NCI-H1436 treated with DMSO at 0.1 percent for 48 hours (cell line): ENCODE results near the gene CCDC134.

Source experiments
- DNase-seq: peaks from one replicate; lab custom pipeline; 2025; lab: John Stamatoyannopoulos, UW

CCDC134 gene

DNA sequence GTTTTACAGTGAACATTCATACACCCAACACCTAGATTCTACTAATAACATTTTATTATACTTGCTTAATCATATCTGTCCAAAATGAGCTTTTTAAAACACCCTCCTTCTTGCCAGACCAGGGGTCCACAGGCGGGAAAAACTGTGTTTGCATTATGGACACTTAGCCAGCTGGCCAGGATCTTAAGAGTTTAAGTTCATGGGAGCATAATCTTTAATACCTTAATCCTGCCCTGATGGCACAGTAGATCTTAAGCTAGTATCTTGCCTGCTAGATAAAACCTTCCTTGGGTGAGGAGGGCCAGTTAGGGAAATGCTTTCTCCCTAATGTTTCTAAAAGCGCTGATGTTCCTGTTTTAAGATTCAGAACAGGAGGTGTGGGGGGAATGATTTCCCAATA lies 13.1 kb upstream of the CCDC134 start:
- no peak for DNase-seq

DNA sequence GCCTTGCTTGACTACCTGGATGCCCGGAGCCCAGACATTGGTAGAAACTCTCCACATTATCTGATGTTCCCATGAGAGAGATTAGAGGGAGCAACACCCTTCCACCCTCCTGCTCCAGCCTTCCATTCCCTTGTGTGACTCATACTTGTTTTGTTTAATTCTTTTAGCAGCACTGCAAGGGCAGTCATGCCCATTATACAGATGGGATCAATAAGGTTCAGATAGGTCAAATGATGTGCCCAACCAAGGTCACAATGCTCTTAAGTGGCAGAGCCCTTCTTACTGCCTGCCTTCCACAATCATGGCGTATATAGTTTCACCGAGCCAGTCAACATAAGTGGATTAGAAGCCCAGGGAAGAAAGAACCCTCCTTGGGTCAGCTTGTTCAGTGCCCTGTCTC lies 6.6 kb upstream of the CCDC134 start:
- no peak for DNase-seq

DNA sequence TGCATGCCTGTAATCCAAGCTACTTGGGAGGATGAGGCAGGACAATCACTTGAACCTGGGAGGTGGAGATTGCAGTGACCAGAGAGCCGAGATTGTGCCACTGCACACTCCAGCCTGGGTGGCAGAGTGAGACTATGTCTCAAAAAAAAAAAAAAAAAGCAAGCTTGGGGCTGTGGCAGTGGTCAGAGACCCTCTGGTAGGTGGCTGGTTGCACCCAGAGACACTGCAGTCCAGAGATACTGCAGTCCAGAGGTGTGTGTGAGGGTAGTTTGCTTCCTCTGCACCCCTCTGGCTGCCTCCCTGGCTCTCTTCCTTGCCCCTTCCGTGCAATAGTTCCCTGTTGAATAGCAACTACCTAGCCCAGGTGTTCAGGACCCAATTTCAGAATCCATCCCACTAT lies 1.7 kb upstream of the CCDC134 start:
- DNase-seq = no peak

DNA sequence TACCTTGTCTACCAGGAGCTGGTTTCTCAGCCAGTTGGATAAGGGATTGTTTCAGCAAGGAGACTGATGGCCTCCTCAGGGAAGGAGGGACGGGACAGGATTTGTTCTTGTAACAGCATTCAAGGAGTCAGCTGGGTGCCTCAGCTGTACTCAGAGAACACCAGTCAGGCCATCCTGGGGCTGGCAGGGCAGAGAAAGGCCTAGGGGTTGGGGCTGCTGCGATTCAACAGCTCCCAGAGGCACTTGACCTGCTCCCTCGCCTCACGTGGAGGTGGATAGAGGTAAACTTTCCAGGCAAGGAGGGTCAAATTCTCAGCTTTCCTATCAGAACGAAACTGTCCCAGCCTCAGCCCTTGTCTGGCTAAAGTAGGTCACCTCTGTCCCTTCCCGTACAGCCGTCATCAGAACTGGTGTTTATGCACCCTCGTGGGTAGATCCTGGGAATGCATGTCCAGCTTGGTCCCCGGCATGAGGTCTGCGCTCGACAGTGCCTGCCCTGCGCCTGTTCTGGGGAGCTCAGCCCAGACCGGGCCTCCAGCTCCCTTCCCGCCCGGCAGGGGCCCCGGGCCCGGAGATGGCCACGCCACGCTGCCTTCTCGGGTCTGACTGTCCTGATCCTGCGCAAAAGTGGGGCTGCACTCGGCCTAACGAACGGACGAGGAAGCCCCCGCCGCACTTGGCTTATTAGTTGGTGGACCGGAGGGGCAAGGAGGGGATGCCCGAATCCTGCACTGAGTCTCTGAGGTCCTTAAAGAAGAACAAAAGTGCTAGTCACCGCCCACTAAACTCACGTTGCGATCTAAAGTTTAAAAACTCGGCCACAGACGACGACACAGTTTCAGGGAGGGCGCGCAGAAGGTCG lies 762 bp upstream of the CCDC134 start:
- no peak for DNase-seq

DNA sequence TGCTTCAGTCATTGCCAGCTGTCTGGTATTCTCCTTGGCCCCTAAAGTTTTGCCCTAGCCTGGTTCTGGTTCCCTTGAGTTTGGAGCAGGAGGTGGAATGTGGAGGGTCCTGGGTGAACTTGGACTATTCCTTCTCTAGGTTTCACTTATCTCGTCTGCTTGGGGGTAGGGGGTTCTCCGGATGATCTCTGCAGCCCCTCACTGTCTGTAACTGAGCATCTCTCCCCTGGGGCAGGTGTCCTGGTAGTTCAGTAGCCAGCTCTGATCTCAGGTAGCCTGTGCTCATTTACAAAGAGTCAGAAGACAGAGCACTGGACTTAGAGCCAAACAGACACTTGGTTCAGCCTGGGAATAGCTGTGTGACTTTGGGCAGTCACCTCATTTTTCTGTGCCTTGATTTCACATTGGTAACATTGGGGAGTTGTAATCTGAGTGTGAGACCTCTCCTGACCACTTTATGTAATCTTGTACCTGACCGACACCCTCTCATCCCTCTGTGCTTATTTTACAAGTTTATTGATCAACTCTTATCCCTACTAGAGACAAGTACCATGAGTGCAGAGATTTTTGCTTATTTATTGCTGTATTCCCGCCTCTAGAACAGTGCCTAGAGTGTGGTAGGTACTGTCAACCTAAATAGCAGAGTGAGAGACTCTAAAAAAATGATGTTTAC lies 804 bp downstream of the CCDC134 start:
- DNase-seq = no peak

DNA sequence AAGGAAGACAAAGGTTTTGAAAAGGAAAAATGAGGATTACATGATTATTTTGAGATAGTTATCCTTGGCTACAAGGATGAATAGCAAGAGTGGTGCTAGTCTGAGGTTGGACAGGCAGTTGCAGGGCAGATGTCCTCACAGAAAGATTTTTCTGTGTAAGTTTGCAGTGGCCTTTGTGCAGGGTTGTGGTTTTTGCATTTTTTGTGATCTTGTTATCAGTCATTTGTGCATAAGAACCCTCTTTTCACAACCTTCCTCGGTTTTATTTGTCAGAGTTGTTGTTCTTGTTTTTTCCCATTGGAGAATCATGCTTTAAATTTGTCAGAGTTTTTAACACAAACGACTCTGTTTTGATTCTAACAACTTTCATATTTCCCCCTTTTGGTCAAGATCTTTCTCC lies 1.4 kb downstream of the CCDC134 start:
- no peak for DNase-seq

DNA sequence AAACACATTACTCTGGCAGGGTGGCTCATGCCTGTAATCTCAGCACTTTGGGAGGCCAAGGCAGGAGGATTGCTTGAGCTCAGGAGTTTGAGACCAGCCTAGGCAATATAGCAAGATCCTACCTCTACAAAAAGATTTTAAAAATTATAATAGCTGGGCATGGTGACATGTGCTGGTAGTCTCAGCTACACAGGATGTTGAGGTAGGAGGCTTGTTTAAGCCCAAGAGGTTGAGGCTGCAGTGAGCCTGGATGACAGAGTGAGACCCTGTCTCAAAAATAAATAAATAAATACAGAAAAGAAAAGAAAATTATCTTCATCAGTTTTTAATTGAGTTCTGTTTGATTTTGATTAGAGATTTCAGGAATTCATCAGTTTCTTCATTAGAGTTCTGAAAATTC lies 5.2 kb downstream of the CCDC134 start:
- DNase-seq = no peak

DNA sequence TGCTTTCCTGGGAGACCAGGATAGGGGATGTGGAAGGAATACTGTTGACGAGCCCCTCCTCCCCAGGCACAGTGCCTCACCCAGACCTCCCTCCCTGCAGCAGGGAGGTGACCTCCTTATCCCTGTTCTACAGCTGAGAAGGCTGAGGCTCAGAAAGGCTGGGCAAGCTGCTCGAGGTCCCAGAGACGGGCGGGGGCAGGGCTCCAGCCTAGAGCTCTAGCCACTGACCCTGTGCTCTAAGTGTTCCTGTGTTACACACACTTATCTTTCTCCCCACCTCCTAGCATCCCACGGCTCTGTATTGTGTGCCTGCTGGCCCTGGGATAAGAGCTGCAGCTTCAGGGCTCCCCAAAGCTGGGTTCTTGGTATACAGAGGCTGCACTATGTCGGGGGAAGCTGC lies 7.9 kb downstream of the CCDC134 start:
- DNase-seq = no peak

DNA sequence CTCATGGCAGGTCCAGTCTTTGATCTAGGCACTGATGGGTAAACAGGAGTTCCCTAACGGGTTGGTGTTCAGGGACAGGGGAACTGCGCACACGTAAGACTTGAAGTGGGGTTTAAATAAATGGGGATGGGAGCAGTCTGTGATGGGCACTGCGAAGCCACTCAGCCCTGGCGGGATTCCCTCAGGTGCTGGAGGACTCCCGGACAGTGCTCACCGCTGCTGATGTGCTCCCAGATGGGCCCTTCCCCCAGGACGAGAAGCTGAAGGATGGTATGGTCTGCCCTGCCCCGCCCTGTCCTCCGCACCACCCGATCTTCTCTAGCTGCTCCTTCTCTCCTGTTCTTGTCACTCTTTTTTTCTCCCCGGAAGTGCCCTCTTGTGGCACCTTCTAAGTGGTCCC lies 9.5 kb downstream of the CCDC134 start:
- no peak for DNase-seq

DNA sequence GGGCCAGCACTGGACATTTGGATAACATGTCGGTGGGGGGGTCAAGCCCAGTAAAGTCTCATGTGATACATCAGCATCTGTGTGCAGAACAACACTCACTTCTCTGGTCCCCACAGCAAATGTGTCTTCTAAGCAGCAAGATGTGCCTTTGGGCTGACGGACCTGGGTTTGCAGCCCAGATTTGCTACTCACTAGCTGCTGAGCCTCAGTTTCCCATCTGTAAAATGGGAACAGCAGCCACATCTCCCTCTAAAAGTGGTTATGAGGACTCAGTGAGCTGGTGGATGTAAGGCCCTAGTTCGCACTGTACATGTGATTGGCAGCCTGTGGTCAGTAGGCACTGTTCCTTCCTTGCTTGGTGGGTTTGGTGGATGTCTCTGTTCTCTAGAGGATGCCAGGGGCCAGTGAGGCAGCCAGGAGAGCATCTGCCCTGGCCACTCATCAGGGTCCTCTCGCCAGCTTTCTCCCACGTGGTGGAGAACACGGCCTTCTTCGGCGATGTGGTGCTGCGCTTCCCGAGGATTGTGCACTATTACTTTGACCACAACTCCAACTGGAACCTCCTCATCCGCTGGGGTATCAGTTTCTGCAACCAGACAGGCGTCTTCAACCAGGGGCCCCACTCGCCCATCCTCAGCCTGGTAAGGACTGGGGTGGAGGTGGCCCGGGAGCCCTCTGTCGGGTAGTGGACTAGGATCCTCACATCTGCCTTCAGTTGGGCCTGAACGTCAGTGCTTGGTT lies 12.5 kb downstream of the CCDC134 start:
- no peak for DNase-seq

DNA sequence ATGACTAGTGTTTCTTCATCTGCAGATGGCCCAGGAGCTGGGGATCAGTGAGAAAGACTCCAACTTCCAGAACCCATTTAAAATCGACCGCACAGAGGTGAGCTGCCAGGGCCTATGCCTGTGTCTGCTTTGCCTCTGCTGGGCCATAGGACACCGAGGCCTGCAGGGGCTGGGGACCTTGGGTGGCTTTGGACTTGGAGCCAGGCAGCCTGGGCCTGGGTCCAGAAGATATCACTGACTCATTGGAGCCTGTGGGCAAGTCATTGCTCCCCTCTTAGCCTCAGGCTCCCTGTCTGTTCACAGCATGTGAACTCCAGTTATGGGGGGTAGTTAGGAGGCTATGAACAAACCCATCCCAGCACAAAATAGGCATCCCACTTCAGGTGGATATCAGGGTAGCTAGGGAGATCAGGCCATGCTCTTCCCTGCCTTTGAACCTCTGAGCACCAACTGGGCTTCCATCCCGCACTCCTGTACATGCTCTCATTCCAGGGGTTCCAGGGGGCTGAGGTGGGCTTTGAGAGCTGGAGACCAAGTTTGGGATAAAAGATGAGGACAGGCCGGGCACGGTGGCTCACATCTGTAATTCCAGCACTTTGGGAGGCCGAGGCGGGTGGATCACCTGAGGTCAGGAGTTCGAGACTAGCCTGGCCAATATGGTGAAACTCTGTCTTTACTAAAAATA lies 13.4 kb downstream of the CCDC134 start:
- DNase-seq = no peak

DNA sequence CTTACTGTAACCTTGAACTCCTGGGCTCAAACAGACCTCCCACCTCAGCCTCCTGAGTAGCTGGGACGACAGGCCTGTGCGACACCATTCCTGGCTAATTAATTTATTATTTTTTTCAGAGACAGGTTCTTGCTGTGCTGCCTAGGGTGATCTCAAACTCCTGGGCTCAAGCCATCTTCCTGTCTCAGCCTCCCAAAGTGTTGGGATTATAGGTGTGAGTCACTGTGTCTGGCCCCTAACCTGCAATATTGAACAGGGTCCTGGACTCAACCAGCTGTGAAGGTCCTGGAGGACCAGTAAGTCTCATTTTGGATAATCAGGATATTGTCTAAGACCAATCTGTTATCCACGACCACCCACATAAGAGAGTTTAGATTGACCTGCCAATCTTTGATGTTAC lies 15.2 kb downstream of the CCDC134 start:
- DNase-seq = no peak

DNA sequence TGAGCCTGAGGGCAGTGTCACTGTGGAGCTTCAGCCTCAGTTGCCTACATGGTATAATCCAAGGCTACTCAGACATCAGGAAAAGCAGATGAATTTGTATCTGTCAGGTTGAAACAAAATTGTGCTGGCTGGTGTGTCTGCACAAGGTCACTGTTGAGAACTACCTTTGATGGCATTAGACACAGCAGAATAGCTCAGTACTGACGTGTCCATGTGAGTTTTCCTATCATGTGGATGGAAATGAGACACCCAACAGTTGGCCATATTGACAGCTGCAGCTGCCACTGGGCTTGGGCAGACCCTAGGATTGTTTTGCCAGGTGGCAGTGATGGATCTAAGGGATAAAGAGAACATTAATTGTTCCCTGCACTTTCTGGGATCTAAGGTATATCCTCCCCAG lies 15.8 kb downstream of the CCDC134 start:
- DNase-seq = no peak

DNA sequence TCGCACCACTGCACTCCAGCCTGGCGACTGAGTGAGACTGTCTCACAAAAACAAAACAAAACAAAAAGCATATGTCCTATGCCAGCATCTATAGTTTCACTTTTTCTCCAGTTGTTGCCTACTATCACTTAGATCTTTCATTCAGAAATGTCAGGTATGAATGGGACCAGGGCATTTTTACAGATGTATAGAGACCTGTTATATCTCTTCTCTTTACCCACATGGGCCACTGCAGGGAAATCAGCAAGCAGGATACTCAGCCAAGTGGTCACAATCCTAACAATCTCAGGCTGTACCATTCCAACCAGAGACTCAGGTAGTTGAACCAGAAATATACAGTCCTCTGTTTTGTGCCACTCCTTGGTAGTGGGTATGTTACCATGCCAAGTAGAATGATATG lies 16.4 kb downstream of the CCDC134 start:
- no peak for DNase-seq

DNA sequence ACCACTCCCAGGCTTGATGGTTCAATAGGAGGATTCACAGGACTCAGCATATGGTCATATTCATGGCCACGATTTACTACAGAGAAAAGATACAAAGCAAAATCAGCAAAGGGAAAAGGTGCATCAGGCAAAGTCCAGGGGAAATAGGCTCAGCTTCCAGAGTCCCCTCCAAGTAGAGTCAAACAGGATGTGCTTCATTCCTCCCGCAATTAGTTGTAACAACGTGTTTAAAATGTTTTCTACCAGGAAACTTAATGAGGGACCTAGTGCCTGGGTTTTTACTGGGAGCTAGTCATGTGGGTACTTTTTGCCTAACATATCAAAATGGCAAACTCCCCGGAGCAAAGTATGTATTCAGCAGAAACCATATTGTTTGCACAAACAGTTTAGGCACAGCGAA lies 17.5 kb downstream of the CCDC134 start:
- DNase-seq = no peak

DNA sequence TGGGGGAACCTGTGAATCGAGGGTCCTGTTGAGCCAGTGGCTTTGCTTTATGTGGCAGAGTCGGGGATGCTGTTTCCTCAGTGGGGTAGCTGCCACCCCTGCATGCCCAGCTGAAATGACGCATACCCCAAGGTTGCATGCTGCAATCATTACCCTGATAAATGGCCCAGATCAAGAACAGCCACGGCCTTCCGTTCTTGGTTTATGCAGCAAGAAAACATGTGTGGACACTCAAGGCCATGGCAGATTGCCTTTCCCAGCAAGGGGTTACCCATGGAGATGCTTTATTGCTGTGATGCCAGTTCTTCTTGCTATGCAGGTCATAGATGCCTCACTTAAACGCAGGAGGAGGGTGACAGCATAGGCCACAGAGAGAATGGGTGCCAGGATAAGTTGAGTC lies 18.1 kb downstream of the CCDC134 start:
- DNase-seq = no peak

DNA sequence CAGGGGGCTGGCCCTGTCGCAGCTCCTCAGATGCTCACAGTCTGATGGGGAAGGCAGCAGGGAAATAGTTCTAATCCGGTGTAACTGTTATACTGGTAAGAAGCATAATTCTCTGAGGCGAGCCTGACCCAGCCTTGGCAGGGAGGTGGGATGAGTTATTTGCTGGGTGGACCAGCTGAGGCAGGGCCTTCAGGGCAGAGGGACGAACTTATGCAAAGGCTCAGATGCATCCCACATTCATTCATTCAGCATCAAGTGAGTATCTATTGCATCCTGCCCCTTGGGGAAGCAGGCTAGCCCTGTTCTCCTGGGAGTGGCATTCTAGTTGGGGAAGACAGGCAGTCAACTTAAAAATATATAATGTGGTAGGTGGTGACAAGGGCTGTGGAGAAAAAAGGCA lies 18.8 kb downstream of the CCDC134 start:
- no peak for DNase-seq

DNA sequence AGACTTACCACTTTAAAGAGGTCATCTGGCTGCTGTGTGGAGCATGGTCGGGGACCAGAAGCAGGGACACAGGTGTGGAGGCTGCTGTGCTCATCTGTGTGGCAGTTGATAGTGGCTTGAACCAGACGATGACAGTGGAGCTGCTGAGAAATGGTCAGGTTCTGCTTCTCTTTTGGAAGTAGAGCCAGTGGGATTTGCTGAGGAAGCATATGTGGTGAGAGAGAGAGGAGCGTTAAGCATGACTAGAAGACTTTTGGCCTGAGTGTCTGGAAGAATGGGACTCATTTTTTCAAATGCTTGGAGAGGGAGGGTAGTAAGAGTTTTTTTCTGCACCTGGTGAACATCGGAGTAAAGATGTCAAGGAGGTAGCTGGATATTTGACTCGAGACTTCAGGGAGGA lies 20.0 kb downstream of the CCDC134 start:
- DNase-seq = no peak

DNA sequence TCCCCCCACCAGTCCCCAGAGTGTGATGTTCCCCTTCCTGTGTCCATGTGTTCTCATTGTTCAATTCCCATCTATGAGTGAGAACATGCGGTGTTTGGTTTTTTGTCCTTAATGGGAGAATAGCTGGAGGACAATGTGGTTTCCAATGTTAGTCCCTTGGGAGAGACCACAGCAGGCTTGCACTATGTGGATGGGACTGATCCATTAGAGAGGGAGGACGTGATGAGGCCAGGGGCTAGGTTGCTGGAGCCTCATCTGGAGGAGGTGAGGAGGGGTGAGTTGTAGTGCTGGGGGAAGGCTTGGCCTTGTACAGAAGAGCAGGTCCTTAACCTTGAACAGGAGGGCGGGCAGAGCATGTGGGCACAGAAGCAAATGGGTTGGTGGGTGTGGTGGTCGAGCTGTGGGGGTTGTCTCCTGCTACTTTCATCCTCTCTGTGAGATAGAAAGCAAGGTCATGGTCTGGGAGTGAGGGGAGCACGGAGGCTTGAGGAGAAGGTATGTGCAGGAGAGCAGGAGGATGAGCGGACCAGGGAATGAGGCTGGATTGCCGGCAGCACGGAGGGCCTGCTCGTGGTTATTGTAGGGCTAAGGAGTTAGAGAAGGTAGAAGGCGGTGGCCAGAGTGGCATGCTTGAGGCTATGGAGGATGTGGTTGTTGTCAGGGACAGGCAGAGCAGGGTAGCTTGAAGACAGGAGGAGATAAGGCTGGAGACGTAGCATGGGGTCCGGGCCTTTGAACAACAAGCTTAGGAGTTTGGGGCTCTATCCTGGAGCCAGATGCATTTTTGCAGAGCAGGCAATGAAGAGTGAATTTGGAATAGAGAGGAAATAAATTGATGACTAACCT lies 21.2 kb downstream of the CCDC134 start:
- no peak for DNase-seq

DNA sequence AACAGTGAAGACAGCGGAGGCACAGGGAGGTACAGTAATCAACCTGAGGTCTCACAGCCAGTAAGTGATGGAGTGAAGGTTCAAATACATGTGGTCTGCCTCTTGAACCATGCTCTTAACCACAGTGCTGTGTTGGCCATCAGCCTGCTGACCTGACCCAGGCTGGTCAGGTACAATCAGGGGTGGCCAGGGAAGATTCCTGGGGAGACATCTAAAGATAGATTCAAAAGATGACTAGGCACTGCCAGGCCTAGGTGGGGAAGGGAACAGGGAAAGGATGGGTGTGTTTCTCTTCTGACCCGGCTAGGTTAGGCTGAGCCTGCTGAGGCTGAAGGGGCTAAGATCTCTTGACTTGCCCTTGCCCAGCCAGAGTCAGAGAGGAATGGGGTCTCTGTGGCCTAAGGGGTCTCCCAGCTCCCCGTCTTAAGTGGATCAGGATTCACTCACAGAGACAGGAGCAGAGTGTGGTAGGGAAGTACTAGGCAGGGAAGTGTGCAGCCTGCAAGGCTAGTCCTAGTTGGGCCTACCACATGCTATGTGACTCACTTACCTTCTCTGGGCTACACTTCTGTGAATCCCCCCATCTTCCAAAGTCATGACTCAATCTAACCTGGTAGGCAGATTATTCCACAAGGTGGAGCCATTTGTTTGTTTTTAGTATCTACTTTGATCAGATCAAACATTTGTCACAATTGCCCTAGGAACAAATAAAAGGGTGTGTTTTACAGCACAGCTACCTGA lies 22.0 kb downstream of the CCDC134 start:
- peak; percentile 44 for DNase-seq

DNA sequence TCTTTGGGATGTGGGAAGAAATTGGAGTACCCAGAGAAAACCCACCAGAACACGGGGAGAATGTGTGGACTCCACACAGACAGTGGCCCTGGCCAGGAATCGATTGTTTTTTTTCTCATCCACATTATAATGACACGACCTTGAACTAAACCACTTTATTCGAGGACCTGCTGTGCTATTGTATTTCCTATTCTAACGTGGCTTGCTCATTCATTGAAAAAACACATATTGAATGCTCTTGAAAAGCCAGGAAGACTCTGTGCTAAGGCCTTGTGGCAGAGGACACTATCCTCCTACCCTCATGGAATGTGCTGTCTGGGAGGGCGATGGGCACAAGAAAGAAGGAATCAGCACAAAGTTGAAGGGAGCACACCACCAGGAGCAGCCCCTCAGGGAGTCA lies 23.3 kb downstream of the CCDC134 start:
- DNase-seq = no peak
